Liver (tissue), 9 donors: Measurements from ENCODE around the gene GFOD2. TPM values are rescaled to one million over a fixed set of nuclear protein-coding genes. Genes with fewer than 3 reads are reported as not detected.

ENCODE experiments used
- DNase-seq: peaks from one replicate; pipeline ENCODE4 v3.0.0-alpha.2; 2017; ENCODE audit warnings: low spot score
- H3K27ac ChIP-seq, 2 donors: one replicate each; pipeline ENCODE4 v1.7.0; 2013; ENCODE audit warnings: inconsistent platforms in 2 of 2, low read length in 2 of 2, control low read depth in 1 of 2, low read depth in 1 of 2, mild to moderate bottlenecking in 1 of 2
- H3K27me3 ChIP-seq, 4 donors: one replicate each; pipeline versions ENCODE4 v1.6.1 to v1.7.0; 2013; ENCODE audit warnings: low read length in 3 of 4, inconsistent platforms in 1 of 4, mild to moderate bottlenecking in 1 of 4, moderate library complexity in 1 of 4; ENCODE audit not compliant: control insufficient read depth in 4 of 4, insufficient read depth in 4 of 4
- H3K36me3 ChIP-seq, 4 donors: one replicate each; pipeline versions ENCODE4 v1.6.1 to v1.7.0; 2013; ENCODE audit warnings: low read length in 3 of 4, mild to moderate bottlenecking in 3 of 4, low read depth in 1 of 4, moderate library complexity in 1 of 4; ENCODE audit not compliant: control insufficient read depth in 4 of 4, insufficient read depth in 3 of 4
- H3K4me1 ChIP-seq, 4 donors: one replicate each; pipeline versions ENCODE4 v1.6.1 to v1.7.0; 2013; ENCODE audit warnings: low read length in 3 of 4, mild to moderate bottlenecking in 3 of 4, moderate library complexity in 1 of 4; ENCODE audit not compliant: control insufficient read depth in 4 of 4, insufficient read depth in 4 of 4
- H3K4me3 ChIP-seq, 3 donors: one replicate each; pipeline versions ENCODE4 v1.6.1 to v1.7.0; 2013; ENCODE audit warnings: low read length in 3 of 3, control low read depth in 1 of 3, low read depth in 1 of 3, mild to moderate bottlenecking in 1 of 3
- H3K9ac ChIP-seq, 2 donors: one replicate each; pipeline ENCODE4 v1.7.0; 2013; ENCODE audit warnings: low read length in 2 of 2, mild to moderate bottlenecking in 2 of 2, moderate library complexity in 2 of 2, control low read depth in 1 of 2, low read depth in 1 of 2
- H3K9me3 ChIP-seq, 4 donors: one replicate each; pipeline versions ENCODE4 v1.6.1 to v1.7.0; 2013; ENCODE audit warnings: low read length in 3 of 4; ENCODE audit not compliant: control insufficient read depth in 4 of 4
- EGR1 ChIP-seq, 2 donors: IDR thresholded peaks; 2 replicates each; pipeline ENCODE4 v1.6.1; 2016 to 2018; ENCODE audit warnings: antibody characterized with exemption in 2 of 2, low read depth in 2 of 2
- FOXA1 ChIP-seq: IDR thresholded peaks from 2 replicates; pipeline ENCODE4 v1.6.1; 2016; ENCODE audit warnings: antibody characterized with exemption
- FOXA2 ChIP-seq: IDR thresholded peaks from 2 replicates; pipeline ENCODE4 v1.6.1; 2016; ENCODE audit warnings: antibody characterized with exemption
- GABPA ChIP-seq, 2 donors: IDR thresholded peaks in 1 of 2; conservative IDR thresholded peaks in 1 of 2; 2 replicates each; pipeline ENCODE4 v1.6.1; 2016; ENCODE audit warnings: antibody characterized with exemption in 2 of 2, mild to moderate bottlenecking in 1 of 2, moderate library complexity in 1 of 2
- HNF4A ChIP-seq, 2 donors: conservative IDR thresholded peaks; 2 replicates each; pipeline ENCODE4 v1.6.1; 2016; ENCODE audit warnings: antibody characterized with exemption in 2 of 2, mild to moderate bottlenecking in 2 of 2
- HNF4G ChIP-seq: IDR thresholded peaks from 2 replicates; pipeline ENCODE4 v1.6.1; 2016; ENCODE audit warnings: antibody characterized with exemption
- JUND ChIP-seq, 2 donors: IDR thresholded peaks; 2 replicates each; pipeline ENCODE4 v1.6.1; 2016; ENCODE audit warnings: antibody characterized with exemption in 2 of 2
- NR2F2 ChIP-seq: IDR thresholded peaks from 2 replicates; pipeline ENCODE4 v1.6.1; 2016; ENCODE audit warnings: antibody characterized with exemption
- RAD21 ChIP-seq, 2 donors: IDR thresholded peaks; 2 replicates each; pipeline ENCODE4 v1.6.1; 2016; ENCODE audit warnings: antibody characterized with exemption in 2 of 2, mild to moderate bottlenecking in 2 of 2
- REST ChIP-seq: IDR thresholded peaks from 2 replicates; pipeline ENCODE4 v1.6.1; 2016; ENCODE audit warnings: antibody characterized with exemption, mild to moderate bottlenecking
- RXRA ChIP-seq, 2 donors: IDR thresholded peaks; 2 replicates each; pipeline ENCODE4 v1.6.1; 2017 to 2018; ENCODE audit warnings: antibody characterized with exemption in 2 of 2, mild to moderate bottlenecking in 1 of 2
- SP1 ChIP-seq: IDR thresholded peaks from 2 replicates; pipeline ENCODE4 v1.6.1; 2018; ENCODE audit warnings: antibody characterized with exemption, mild to moderate bottlenecking
- TAF1 ChIP-seq: conservative IDR thresholded peaks from 2 replicates; pipeline ENCODE4 v1.6.1; 2016; ENCODE audit warnings: antibody characterized with exemption, mild to moderate bottlenecking
- YY1 ChIP-seq: IDR thresholded peaks from 2 replicates; pipeline ENCODE4 v1.6.1; 2016; ENCODE audit warnings: antibody characterized with exemption, mild to moderate bottlenecking
- WGBS: extraction: QIAGEN DNeasy Blood & Tissue Kit; methylation state at CpG from one replicate; pipeline ENCODE4 v1.1.7; 2013; 5-methylcytosine and 5-hydroxymethylcytosine counted together
- polyA plus RNA-seq, 2 donors: library from polyadenylated mRNA; stranded (reverse) in 1 of 2; unstranded in 1 of 2; fragments of 200-250 nt in 1 of 2; fragments of >200 nt in 1 of 2; fragmentation: Nextera tagmentation in 1 of 2; extraction: Ambion mirVana in 1 of 2; gene quantifications; one replicate each; pipeline versions ENCODE4 v1.2.1 to v1.2.3, GENCODE V29; 2013 to 2015
- total RNA-seq, 2 donors: library from RNA; depleted of rRNA; stranded (reverse); fragments of >200 nt; gene quantifications; one replicate each; pipeline ENCODE4 v1.2.3, GENCODE V29; 2014
- TF ChIP-seq, protein P1 (sequence below): IDR thresholded peaks from 2 replicates; pipeline ENCODE4 v1.6.1; 2016; ENCODE audit warnings: antibody characterized with exemption
- TF ChIP-seq, protein P2 (sequence below): fragments of 150-350 bp; IDR thresholded peaks from 2 replicates; pipeline ENCODE4 v1.5.1; 2017; ENCODE audit warnings: improper control_type of control experiment, low read depth, low read length; ENCODE audit not compliant: missing input control
- TF ChIP-seq, protein P3 (sequence below): IDR thresholded peaks from 2 replicates; pipeline ENCODE4 v1.6.1; 2016; ENCODE audit warnings: antibody characterized with exemption
- TF ChIP-seq, protein P4 (sequence below): IDR thresholded peaks from 2 replicates; pipeline ENCODE4 v1.6.1; 2016; ENCODE audit warnings: antibody characterized with exemption
- donor health status: healthy.
- donor health status: healthy.
- donor health status: healthy.
- donor health status: healthy.
- donor health status: healthy.

The GFOD2 gene
- total and polyA plus RNA-seq, 4 donors, result 12.7 to 48.8 (median 28.9) TPM

DNA sequence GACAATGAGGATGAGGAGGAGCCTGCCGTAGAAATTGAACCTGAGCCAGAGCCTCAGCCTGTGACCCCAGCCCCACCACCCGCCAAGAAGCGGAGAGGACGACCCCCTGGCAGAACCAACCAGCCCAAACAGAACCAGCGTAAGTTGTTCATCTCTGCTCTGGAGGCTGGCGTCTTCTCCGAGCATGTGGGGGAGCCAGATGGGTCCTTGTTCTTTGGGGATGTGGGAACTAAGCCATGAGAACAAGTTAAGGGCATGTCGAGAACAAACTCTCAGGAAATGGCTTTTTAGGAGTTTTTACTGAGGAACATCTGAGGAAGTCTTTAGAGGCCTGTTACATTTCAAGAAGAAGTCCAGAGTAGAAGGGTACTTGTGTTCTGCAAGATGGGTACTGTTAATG is 82.4 kb downstream of the GFOD2 start:
- Histone ChIP-seq H3K27ac (no peak overlapping the region), H3K36me3 (peaks cover 12 to 51% (median 26%) of the 10 kb centered on the region in 4 donors), H3K4me3 (no peak overlapping the region), H3K27me3 (no peaks in the 10 kb centered on the region), H3K9ac (no peak overlapping the region), H3K4me1 (peaks cover 0 to 9% (median 3%) of the 10 kb centered on the region in 4 donors), H3K9me3 (no peaks in the 10 kb centered on the region)
- TF ChIP-seq FOXA1 (no peak), SP1 (no peak), REST (no peak), TAF1 (no peak), FOXA2 (no peak), RXRA (IDR thresholded peaks at IDR 0.05) (no peak), JUND (IDR thresholded peaks at IDR 0.05) (no peak), YY1 (no peak), GABPA (IDR thresholded peaks at IDR 0.05 in 1 of 2, conservative IDR thresholded peaks at IDR 0.05 in 1 of 2) (no peak), EGR1 (IDR thresholded peaks at IDR 0.05; ENCODE audit: low read depth in 2 of 2) (no peak), RAD21 (IDR thresholded peaks at IDR 0.05) (no peak), HNF4A (conservative IDR thresholded peaks at IDR 0.05) (no peak), HNF4G (no peak), NR2F2 (no peak)
- TF ChIP-seq, protein P1, sequence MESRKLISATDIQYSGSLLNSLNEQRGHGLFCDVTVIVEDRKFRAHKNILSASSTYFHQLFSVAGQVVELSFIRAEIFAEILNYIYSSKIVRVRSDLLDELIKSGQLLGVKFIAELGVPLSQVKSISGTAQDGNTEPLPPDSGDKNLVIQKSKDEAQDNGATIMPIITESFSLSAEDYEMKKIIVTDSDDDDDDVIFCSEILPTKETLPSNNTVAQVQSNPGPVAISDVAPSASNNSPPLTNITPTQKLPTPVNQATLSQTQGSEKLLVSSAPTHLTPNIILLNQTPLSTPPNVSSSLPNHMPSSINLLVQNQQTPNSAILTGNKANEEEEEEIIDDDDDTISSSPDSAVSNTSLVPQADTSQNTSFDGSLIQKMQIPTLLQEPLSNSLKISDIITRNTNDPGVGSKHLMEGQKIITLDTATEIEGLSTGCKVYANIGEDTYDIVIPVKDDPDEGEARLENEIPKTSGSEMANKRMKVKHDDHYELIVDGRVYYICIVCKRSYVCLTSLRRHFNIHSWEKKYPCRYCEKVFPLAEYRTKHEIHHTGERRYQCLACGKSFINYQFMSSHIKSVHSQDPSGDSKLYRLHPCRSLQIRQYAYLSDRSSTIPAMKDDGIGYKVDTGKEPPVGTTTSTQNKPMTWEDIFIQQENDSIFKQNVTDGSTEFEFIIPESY, result no peak
- TF ChIP-seq, protein P2, sequence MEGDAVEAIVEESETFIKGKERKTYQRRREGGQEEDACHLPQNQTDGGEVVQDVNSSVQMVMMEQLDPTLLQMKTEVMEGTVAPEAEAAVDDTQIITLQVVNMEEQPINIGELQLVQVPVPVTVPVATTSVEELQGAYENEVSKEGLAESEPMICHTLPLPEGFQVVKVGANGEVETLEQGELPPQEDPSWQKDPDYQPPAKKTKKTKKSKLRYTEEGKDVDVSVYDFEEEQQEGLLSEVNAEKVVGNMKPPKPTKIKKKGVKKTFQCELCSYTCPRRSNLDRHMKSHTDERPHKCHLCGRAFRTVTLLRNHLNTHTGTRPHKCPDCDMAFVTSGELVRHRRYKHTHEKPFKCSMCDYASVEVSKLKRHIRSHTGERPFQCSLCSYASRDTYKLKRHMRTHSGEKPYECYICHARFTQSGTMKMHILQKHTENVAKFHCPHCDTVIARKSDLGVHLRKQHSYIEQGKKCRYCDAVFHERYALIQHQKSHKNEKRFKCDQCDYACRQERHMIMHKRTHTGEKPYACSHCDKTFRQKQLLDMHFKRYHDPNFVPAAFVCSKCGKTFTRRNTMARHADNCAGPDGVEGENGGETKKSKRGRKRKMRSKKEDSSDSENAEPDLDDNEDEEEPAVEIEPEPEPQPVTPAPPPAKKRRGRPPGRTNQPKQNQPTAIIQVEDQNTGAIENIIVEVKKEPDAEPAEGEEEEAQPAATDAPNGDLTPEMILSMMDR, result no peak
- TF ChIP-seq, protein P3, sequence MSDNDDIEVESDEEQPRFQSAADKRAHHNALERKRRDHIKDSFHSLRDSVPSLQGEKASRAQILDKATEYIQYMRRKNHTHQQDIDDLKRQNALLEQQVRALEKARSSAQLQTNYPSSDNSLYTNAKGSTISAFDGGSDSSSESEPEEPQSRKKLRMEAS, result no peak
- TF ChIP-seq, protein P4, sequence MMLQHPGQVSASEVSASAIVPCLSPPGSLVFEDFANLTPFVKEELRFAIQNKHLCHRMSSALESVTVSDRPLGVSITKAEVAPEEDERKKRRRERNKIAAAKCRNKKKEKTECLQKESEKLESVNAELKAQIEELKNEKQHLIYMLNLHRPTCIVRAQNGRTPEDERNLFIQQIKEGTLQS, result no peak
- no peak for DNase-seq
- WGBS, result 94% methylated on average over 8 of the region's 8 CpGs
